ENCODE results near the gene TCERG1L.
"Not testable (repeated sequence)": the region's sequence is repeated elsewhere in the genome, so short reads cannot be mapped to it uniquely, and the experiment has no call there.

TCERG1L gene

GRCh38 chr10:131143425-131144165 lies 167.9 kb downstream of the TCERG1L start:
- DNase-seq (ENCODE audit: low read depth in 3 of 3): no peak

- no peak for DNase-seq (ENCODE audit: low read depth in 3 of 3)
These were observed 168.8 kb downstream of the TCERG1L start for GRCh38 chr10:131142517-131143380.

GRCh38 chr10:131141645-131142516 lies 169.6 kb downstream of the TCERG1L start:
- no peak for DNase-seq (ENCODE audit: low read depth in 3 of 3)

GRCh38 chr10:131141207-131141606 lies 170.3 kb downstream of the TCERG1L start:
- DNase-seq (ENCODE audit: low read depth in 3 of 3): no peak

- DNase-seq (ENCODE audit: low read depth in 3 of 3): no peak
These were observed 170.9 kb downstream of the TCERG1L start for GRCh38 chr10:131140606-131141005.

- DNase-seq (ENCODE audit: low read depth in 3 of 3): no peak
These were observed 174.3 kb downstream of the TCERG1L start for GRCh38 chr10:131137223-131137622.

- not testable (repeated sequence) for DNase-seq (ENCODE audit: low read depth in 3 of 3)
These were observed 175.2 kb downstream of the TCERG1L start for GRCh38 chr10:131136336-131136735.

- DNase-seq (ENCODE audit: low read depth in 3 of 3): no peak
These were observed 175.8 kb downstream of the TCERG1L start for GRCh38 chr10:131135716-131136115.

- no peak for DNase-seq (ENCODE audit: low read depth in 3 of 3)
These were observed 176.9 kb downstream of the TCERG1L start for GRCh38 chr10:131134651-131135050.

GRCh38 chr10:131134001-131134576 lies 177.4 kb downstream of the TCERG1L start:
- no peak for DNase-seq (ENCODE audit: low read depth in 3 of 3)

GRCh38 chr10:131132681-131133080 lies 178.8 kb downstream of the TCERG1L start:
- DNase-seq (ENCODE audit: low read depth in 3 of 3): no peak

GRCh38 chr10:131131726-131132591 lies 179.6 kb downstream of the TCERG1L start:
- DNase-seq (ENCODE audit: low read depth in 3 of 3): no peak

GRCh38 chr10:131130025-131130424 lies 181.5 kb downstream of the TCERG1L start:
- DNase-seq (ENCODE audit: low read depth in 3 of 3): no peak

GRCh38 chr10:131129544-131129943 lies 182.0 kb downstream of the TCERG1L start:
- no peak for DNase-seq (ENCODE audit: low read depth in 3 of 3)

- DNase-seq (ENCODE audit: low read depth in 3 of 3): no peak
These were observed 182.8 kb downstream of the TCERG1L start for GRCh38 chr10:131128731-131129130.

GRCh38 chr10:131127610-131128009 lies 183.9 kb downstream of the TCERG1L start:
- no peak for DNase-seq (ENCODE audit: low read depth in 3 of 3)

- DNase-seq (ENCODE audit: low read depth in 3 of 3): no peak
These were observed 184.4 kb downstream of the TCERG1L start for GRCh38 chr10:131127138-131127589.

- DNase-seq (ENCODE audit: low read depth in 3 of 3): no peak
These were observed 185.0 kb downstream of the TCERG1L start for GRCh38 chr10:131126321-131127137.

- no peak for DNase-seq (ENCODE audit: low read depth in 3 of 3)
These were observed 185.9 kb downstream of the TCERG1L start for GRCh38 chr10:131125511-131126225.

All from stimulated activated CD4-positive, alpha-beta T cell treated with anti-CD3 and anti-CD28 coated beads, TNF-alpha, amount 100 ng/mL, for 4 hours (primary cell).